RCC 7860 (cell line): ENCODE data around the gene ARHGAP15.

Experiments used
- DNase-seq: peaks from one replicate; pipeline ENCODE4 v3.0.0-alpha.2; 2015; ENCODE audit warnings: low spot score
- FAIRE-seq: peaks from 2 replicates; lab custom pipeline; 2012; peaks lifted over from hg19 to GRCh38; lab: Jason Lieb, UNC

The ARHGAP15 gene

DNA sequence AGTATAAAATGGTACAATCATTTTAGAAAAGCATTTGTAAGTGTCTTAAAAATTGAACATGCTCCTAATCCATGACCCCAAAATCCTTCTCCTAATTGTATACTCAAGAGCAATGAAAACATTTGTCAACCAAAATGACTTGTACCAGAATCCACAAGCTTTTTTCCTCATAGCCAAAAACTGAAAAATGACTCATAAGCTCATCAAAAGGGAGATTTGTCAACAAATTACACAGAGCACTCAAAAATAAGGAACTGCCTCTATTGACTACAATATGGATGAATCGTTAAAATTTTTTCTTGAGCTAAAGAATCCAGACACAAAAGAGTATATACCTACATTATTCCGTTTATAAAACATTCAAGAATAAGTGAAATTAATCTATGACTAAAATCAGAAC, 544.8 kb downstream of the ARHGAP15 start:
- no peak for DNase-seq
- no peak for FAIRE-seq

- FAIRE-seq (no peak), DNase-seq (no peak)
Observed at GRCh38 chr2:143675021-143675420, 545.8 kb downstream of the ARHGAP15 start.

GRCh38 chr2:143679617-143680016, 550.4 kb downstream of the ARHGAP15 start:
- FAIRE-seq (no peak), DNase-seq (no peak)

DNA sequence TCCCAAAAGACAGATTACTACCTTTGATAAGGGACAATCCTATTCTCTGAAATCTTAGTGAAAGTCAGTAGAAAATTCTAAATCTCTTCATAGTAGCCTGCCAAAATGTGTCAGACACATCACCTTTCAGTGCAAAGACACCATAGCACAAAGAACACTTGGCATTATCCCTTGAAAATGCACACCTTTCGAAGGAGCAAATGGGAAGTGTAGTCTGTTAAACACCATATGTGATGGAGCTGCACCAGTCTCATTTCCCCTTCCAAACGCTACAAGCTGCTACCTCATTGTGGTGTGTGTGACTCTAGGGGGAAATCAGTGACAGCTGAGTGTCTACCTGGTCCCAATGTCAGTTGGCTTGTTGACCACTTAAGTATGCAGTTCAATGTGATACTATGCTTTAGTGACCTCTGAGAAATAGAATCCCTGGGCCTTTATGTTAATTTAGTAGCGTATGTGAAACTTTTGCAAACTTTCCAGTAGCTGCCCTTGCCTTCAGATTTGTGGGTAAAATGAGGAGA, 551.7 kb downstream of the ARHGAP15 start:
- FAIRE-seq: no peak

DNA sequence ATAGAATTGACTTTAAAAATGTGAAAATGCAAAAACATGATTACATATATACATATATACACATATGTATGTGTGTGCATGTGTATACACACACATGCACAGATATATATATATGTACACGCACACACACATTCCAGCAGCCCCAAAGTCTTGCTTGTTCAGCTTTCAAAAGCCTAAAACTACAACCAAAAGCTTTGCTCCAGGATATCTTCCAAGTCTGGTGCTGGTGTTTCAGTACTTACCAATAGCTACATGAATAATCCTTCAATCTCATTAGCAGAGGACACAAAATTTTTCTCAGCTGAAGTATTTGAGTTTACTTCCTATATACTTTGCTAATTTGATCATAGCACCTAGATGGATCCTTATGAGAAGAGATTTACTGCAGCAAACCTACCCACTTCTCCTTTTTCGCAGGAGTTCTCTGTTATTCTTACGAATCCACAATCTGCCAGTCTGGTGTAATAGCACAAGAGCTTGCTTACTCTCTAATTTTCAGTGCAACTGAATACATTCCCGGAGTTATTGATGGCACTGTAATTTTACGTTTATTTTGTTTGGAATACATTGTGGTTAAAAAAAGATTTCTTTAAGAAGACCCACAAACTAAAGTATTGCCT, 553.3 kb downstream of the ARHGAP15 start:
- FAIRE-seq: no peak

More for the DNA sequence above, 551.7 kb downstream of the ARHGAP15 start:
- DNase-seq: no peak

GRCh38 chr2:143683977-143684376, 554.8 kb downstream of the ARHGAP15 start:
- no peak for DNase-seq
- no peak for FAIRE-seq

More for the DNA sequence above, 553.3 kb downstream of the ARHGAP15 start:
- no peak for DNase-seq

GRCh38 chr2:143684551-143685320, 555.5 kb downstream of the ARHGAP15 start:
- no peak for FAIRE-seq
- DNase-seq: no peak

DNA sequence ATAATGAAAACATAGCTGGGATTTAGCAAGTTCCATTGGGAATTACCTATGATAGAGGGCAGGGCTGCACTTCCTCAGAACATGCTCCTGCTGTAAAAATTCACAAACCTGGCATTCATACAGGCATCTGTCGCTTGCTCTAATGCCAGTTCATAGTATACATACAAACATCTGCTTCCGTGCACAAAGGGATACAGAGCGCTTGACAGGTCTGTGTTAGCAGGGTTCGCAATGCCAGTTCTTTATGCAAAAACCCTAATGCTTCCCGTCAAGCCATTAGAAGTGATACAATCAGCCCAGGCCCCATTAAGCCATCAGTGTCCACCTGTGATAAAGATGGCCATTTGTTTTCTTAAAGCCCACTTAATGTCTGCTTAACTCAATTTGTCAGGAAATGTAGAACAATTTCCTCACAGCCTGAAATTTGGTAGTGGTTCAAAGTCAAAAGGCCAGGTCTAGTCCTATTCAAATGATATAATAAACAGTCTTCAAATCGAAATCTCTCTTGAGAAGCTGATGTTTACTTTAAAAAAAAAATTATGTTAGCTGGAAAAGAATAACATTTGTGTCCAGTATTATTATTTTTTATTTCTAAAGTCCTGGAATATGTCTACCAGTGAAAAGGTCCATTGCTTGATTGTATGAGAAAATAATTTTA, 556.3 kb downstream of the ARHGAP15 start:
- FAIRE-seq (no peak), DNase-seq (no peak)

GRCh38 chr2:143686585-143687164, 557.5 kb downstream of the ARHGAP15 start:
- FAIRE-seq (peak; percentile 67), DNase-seq (peak; percentile 35)

- FAIRE-seq: no peak
- no peak for DNase-seq
Observed at GRCh38 chr2:143688248-143688647, 559.0 kb downstream of the ARHGAP15 start.

DNA sequence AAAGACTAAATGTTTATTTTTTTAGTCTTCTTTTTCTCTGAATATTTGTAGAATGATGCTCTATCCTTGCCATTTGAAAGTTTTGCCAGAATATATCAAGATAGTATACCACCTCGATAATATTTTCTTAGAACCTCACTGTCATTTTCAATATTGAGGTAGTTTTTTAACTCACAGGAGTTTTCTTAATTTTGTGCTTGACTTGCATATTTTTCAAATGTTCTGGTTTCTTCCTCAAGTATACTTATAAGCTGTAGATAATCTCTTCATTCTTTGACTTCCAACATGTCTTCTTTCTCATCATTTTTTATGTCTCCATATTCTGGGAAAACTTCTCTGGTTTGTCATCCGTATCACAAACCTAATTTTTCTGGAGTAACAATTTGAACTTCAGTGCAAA, 559.6 kb downstream of the ARHGAP15 start:
- FAIRE-seq (no peak), DNase-seq (no peak)

GRCh38 chr2:143689541-143689940, 560.3 kb downstream of the ARHGAP15 start:
- no peak for FAIRE-seq
- DNase-seq: no peak

- DNase-seq (no peak), FAIRE-seq (no peak)
Observed at GRCh38 chr2:143690235-143690634, 561.0 kb downstream of the ARHGAP15 start.

DNA sequence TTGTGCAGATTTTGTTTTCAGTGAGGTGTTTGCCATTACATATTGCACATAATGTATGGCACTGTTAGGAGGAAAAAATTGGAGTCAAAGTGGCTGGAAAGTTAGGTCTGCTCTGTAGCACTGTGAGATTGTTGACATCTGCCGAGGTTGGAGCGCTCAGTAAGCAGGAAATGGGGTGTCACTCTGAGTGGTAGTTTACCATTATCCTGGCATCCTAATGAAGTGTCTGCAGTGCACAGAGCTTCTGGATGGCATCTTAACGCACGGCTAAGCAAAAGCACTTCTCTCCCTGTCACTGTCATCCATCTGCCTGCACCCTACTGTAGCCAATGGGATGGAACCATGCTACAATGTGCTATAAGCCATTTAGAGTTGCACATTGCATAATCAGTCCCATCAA, 561.9 kb downstream of the ARHGAP15 start:
- FAIRE-seq (no peak), DNase-seq (no peak)

DNA sequence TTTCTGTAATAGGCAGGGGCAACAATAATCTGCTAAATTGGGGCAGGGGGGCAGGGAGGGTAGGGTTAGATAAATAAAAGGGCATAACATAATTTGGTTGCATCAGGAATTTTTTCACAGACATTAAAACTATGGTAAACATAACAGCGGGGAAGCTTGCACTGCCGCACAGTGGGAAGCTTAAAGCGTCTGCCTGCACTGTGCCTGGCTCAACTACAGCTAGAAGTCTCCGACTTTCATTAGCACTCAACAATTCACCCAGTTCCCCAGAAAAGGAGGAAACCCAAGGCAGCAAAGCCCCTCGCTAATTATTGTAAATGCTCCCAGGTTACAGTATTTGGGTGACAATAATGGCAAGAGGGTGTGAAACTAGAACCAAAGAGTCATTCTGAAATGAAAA, 562.9 kb downstream of the ARHGAP15 start:
- no peak for FAIRE-seq
- no peak for DNase-seq

DNA sequence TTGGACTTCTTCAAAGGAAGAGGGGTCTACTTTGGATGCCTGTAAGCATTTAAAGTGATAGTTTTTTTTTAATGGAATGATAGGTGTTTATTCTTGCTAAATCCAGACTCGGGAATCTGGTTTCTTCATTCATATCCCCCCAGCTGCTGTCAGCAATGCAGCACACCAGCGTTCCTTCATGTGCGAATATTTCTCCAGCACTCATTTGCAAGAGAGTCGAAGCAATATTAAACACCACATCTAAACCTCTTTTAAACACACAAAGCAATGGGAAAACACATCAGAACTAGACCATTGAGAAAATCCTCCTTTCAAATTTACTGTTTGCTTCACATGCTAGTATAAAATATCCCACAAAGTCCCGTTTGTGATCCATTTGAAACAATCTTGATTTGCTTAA, 563.7 kb downstream of the ARHGAP15 start:
- FAIRE-seq (no peak), DNase-seq (no peak)

DNA sequence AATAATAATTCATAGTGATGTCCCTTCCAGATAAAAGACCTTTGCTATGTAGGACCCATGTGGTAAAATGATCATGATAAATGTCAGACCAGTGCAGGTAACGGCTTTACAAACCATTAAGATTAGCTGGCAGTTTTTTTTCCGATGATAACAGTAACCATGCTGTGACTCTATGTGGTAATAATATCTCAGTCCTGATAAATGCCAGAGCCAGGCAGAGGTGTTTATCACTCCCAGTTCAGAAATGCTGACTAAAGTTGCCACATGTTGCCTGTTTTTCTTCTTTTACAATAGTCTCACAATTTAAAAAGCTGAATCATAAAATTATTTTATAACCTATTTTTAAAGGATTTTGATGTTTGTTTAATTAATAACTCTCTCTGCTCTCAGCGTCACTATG, 565.1 kb downstream of the ARHGAP15 start:
- DNase-seq (no peak), FAIRE-seq (no peak)

GRCh38 chr2:143696651-143697050, 567.4 kb downstream of the ARHGAP15 start:
- DNase-seq: no peak
- FAIRE-seq: no peak

DNA sequence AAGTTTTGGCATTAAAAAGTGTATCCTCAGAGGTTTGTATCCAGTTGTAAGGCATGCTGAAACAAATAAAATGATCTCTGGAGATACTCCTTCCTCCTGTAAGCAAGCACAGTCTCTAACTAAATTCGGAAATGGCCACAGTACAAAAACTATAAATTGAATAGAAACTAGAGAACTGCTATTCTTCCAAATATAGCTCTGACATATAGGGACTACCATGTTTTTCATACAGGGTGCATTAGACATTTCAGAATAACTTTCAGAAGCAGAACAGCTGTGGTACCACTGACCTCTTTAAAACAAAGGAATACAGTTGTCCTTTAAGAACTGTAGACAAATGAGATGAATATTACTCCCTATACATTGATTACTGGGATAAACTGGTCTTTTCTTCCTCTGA, 568.5 kb downstream of the ARHGAP15 start:
- FAIRE-seq: no peak

DNA sequence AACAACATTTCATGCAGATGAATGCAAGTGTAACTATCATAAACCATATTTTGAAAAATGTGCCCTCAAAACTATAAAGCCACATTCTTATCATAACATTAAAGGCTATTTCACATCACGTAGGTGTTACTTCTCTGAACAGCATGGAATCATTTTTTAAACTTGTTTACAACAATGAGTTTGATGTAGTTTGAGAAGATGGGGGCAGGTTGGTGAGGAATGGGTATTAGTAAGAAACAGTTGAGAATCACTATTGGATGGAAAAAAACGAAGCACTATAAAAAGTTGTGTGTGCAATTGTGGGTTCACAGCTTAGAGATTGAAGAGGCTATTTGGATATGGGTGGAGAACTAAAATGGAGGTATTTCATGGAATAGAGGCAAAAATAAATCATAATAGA, 569.1 kb downstream of the ARHGAP15 start:
- DNase-seq: no peak
- FAIRE-seq: no peak

More for the DNA sequence above, 568.5 kb downstream of the ARHGAP15 start:
- DNase-seq: no peak

DNA sequence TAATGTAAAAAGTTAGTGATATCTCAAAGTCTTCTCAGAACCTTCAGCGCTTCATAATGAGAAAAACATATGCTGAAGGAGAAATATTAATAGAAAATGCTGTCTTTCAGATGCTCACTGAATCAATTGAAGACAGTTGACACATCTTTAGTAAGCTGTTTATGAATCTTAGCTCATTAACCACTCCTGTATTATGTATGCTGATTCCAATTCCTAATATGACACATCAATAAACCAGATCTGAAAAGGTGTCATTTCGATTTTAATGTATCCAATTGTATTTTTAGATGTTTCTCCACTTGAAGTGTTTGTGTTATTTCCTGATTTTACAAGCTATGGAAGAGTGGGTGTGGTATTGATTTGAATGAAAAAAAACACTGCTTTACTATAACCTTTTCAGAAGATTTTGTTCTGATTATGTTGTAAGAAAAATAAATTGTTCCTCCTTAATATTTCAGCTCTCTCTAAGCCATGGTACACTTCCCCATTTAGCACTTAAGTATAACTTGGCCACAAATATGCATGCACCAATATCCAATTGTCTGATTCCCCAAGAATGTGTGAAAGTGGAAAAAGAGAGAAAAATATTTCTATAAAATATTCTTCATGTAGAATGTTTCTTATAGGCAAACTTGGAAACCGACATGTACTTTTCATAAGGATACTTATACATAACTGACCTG, 569.8 kb downstream of the ARHGAP15 start:
- FAIRE-seq (no peak), DNase-seq (no peak)
